Activated T-helper 1 cell treated with anti-CD3 and anti-CD28 coated beads, Interleukin-12 subunit alpha, Interleukin-12 subunit beta, Interleukin-2, Interleukin-4 antibody, amounts not matched to agents 30 ng/mL and 10 ng/mL and 1 ng/mL, durations not matched to agents 14 hours and 24 hours and 36 hours (primary cell): ENCODE results near the gene RPH3AL. TPM values are rescaled to one million over a fixed set of nuclear protein-coding genes. Genes with fewer than 3 reads are reported as not detected.

Experiments
- DNase-seq: peaks from one replicate; pipeline ENCODE4 v3.0.0; 2021; ENCODE audit warnings: low spot score
- H3K27ac Mint-ChIP-seq: one replicate; pipeline ENCODE4 v1.8.0; 2021; ENCODE audit warnings: mild to moderate bottlenecking, mixed read lengths
- H3K27me3 Mint-ChIP-seq: one replicate; pipeline ENCODE4 v1.8.0; 2022; ENCODE audit warnings: mild to moderate bottlenecking, moderate library complexity, mixed read lengths; ENCODE audit not compliant: insufficient read depth
- H3K36me3 Mint-ChIP-seq: one replicate; pipeline ENCODE4 v1.8.0; 2021; ENCODE audit warnings: low read depth, mixed read lengths
- H3K4me1 Mint-ChIP-seq: one replicate; pipeline ENCODE4 v1.8.0; 2021; ENCODE audit warnings: low read depth, mixed read lengths
- H3K4me3 Mint-ChIP-seq: one replicate; pipeline ENCODE4 v1.8.0; 2021; ENCODE audit warnings: mild to moderate bottlenecking, moderate library complexity, mixed read lengths
- H3K9me3 Mint-ChIP-seq: one replicate; pipeline ENCODE4 v1.8.0; 2021; ENCODE audit warnings: mixed read lengths
- intact Hi-C: fragments of 100-400 bp; cut with micrococcal nuclease; formaldehyde crosslinking; loops from one replicate; pipeline ENCODE4 v1.15.1; 2024
- total RNA-seq: library from RNA; stranded (reverse); gene quantifications from 2 replicates; pipeline ENCODE4 v1.2.3, GENCODE V29; 2022

RPH3AL gene
- total RNA-seq, 1 donor from 2014 or later: 2.3 TPM

DNA sequence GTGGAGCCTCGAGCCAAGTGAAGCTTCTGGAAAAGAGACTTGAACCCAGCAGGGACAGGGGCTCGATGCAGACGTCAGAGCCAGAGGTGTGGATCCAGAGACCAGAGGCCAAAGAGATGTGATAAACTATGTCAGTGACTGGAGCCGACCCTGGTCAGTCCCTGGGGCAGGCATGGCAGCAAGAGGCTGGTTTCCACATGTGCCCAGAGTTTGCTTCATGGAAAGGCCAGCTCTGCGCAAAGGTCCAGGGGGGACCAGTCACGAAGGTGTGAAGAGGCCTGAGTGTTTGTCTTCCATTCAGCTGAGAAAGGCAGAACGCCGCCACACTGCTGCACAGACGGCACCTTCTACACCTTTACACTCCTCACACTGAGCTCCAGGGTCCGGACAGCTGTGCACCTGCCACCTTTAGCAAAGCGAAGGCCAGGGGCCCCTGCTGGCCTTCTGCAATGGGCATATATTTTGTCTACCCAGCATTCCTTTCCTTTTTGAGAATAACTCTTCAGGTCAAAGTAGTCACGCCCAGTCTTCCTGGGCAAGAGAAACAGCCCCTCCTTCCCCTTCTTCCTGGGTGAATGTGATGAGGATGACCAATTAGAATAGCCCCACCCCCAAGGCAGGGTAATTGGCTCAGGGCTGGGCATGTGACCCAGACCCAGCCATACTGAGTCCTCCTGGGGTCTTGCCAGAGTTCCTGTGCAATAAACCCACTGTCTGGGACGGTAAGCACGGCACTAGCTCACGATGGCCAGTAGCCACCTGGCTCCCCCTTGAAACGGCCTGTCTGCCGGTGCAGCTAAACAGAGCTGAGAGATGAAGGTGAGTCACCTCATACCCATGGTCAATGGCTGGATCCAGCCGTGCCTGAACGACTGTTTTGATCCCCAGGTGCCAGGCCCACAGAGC lies 2.3 kb upstream of the RPH3AL start:
- intact Hi-C loops: no loop called here

DNA sequence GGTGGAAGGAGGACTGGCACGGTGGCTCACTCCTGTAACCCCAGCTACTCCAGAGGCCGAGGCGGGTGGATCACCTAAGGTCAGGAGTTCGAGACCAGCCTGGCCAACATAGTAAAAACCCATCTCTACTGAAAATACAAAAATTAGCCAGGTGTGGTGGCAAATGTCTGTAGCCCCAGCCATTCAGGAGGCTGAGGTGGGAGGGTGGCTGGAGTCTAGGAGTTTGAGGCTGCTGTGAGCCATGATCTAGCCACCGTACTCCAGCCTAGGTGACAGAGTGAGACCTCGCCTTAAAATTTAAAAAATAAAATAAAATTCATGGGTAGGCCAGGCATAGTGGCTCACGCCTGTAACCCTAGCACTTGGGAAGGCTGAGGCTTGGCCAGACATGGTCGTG lies 1.2 kb upstream of the RPH3AL start:
- intact Hi-C loops: no loop called here
- no peak overlapping the region for H3K27ac Mint-ChIP-seq
- no peak overlapping the region for H3K4me3 Mint-ChIP-seq
- H3K27me3 Mint-ChIP-seq: no peaks in the 10 kb centered on the region
- no peaks in the 10 kb centered on the region for H3K36me3 Mint-ChIP-seq
- no peaks in the 10 kb centered on the region for H3K4me1 Mint-ChIP-seq
- peaks cover 13% of the 10 kb centered on the region for H3K9me3 Mint-ChIP-seq
- no peak for DNase-seq

More for the DNA sequence above, 2.3 kb upstream of the RPH3AL start:
- DNase-seq: no peak
- peaks cover 13% of the 10 kb centered on the region for H3K9me3 Mint-ChIP-seq
- H3K27me3 Mint-ChIP-seq: no peaks in the 10 kb centered on the region
- H3K4me1 Mint-ChIP-seq: no peaks in the 10 kb centered on the region
- H3K27ac Mint-ChIP-seq: no peak overlapping the region
- no peak overlapping the region for H3K4me3 Mint-ChIP-seq
- no peaks in the 10 kb centered on the region for H3K36me3 Mint-ChIP-seq

DNA sequence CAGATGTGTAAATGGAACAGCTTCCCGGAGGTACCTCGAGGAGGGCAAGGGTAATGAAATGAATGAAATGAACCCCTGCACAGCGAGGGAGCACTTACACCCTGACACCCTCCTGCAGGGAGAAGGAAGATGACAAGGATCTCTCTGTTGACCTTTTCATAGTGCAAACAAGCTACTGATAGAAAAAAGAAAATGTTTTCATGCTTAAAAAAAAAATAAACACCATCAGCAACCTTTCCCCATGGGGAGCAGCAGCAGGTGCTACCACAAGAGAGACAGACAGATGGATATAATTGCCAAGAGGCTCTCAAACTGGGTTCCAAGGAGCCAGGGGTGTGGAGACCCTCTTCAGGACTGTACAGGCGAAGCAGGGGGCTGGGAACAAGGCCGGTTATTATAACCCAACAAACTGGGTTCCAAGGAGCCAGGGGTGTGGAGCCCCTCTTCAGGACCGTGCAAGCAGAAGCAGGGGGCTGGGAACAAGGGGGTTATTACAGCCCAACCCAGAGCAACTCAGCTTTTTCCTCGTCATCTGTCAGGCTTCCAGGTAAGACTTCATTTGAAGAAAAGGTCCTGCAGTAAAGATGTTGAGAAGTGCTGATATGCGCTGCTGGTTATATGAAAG lies 718 bp upstream of the RPH3AL start:
- intact Hi-C loops: no loop called here
- no peak for DNase-seq
- Mint-ChIP-seq H3K36me3 (no peaks in the 10 kb centered on the region), H3K9me3 (peaks cover 13% of the 10 kb centered on the region), H3K4me3 (no peak overlapping the region), H3K4me1 (no peaks in the 10 kb centered on the region), H3K27me3 (no peaks in the 10 kb centered on the region), H3K27ac (no peak overlapping the region)

DNA sequence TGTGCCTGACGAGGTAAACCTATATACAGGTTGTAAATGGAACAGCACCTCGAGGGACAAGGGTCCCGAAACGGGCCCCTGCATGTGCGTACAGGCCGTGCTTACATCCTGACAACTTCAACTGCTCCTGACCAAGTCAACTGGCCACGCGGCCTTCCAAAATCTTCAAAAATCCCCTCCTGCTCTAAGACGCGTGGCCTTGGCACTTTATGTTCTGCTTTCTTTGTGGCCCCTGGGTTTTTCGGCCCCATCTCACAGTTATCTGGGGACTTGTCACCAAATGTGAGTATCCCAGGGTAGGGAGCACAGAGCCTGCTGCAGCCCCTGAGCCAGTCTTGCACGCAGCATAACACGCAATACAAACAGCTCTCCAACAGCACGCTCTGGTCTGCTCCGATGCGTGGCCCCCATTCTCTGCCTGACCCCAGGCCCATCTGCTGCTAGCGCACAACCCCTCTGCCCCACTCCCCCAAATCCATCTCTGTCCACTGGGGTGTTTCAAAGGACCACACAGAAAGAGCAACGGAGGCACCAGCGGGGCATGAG lies 659 bp downstream of the RPH3AL start:
- intact Hi-C loops: no loop called here
- no peak overlapping the region for H3K27ac Mint-ChIP-seq
- H3K27me3 Mint-ChIP-seq: no peaks in the 10 kb centered on the region
- peaks cover 11% of the 10 kb centered on the region for H3K9me3 Mint-ChIP-seq
- DNase-seq: no peak
- H3K4me1 Mint-ChIP-seq: no peaks in the 10 kb centered on the region
- H3K36me3 Mint-ChIP-seq: no peaks in the 10 kb centered on the region
- no peak overlapping the region for H3K4me3 Mint-ChIP-seq

DNA sequence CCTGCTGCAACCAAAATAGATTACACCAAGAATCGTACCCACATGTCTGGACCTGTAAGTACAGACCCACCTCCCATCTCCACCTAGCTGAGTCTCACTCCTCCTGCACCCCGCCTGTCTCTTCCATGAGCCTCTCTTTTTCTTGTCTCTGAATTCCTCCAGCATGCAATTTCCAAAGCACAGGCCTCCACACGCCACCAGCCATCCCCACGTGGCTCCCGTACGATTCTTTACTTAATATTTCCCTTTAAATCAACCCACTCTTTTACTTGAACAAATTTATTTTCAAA lies 1.2 kb downstream of the RPH3AL start:
- intact Hi-C loops: no loop called here
- no peaks in the 10 kb centered on the region for H3K4me1 Mint-ChIP-seq
- peaks cover 5% of the 10 kb centered on the region for H3K9me3 Mint-ChIP-seq
- DNase-seq: no peak
- H3K36me3 Mint-ChIP-seq: no peaks in the 10 kb centered on the region
- H3K4me3 Mint-ChIP-seq: no peak overlapping the region
- no peak overlapping the region for H3K27ac Mint-ChIP-seq
- H3K27me3 Mint-ChIP-seq: no peaks in the 10 kb centered on the region

- peaks cover 4% of the 10 kb centered on the region for H3K9me3 Mint-ChIP-seq
- H3K4me1 Mint-ChIP-seq: no peaks in the 10 kb centered on the region
- H3K27me3 Mint-ChIP-seq: no peaks in the 10 kb centered on the region
- intact Hi-C loops: no loop called here
- H3K27ac Mint-ChIP-seq: no peak overlapping the region
- no peak for DNase-seq
- no peak overlapping the region for H3K4me3 Mint-ChIP-seq
- H3K36me3 Mint-ChIP-seq: no peaks in the 10 kb centered on the region
These were observed 1.7 kb downstream of the RPH3AL start for GRCh38 chr17:350706-351448.

GRCh38 chr17:349666-350065 lies 2.9 kb downstream of the RPH3AL start:
- Mint-ChIP-seq H3K27me3 (no peaks in the 10 kb centered on the region), H3K27ac (no peak overlapping the region), H3K4me3 (no peak overlapping the region), H3K36me3 (no peaks in the 10 kb centered on the region), H3K4me1 (no peaks in the 10 kb centered on the region), H3K9me3 (peaks cover under 1% of the 10 kb centered on the region)
- intact Hi-C loops: no loop called here
- no peak for DNase-seq

DNA sequence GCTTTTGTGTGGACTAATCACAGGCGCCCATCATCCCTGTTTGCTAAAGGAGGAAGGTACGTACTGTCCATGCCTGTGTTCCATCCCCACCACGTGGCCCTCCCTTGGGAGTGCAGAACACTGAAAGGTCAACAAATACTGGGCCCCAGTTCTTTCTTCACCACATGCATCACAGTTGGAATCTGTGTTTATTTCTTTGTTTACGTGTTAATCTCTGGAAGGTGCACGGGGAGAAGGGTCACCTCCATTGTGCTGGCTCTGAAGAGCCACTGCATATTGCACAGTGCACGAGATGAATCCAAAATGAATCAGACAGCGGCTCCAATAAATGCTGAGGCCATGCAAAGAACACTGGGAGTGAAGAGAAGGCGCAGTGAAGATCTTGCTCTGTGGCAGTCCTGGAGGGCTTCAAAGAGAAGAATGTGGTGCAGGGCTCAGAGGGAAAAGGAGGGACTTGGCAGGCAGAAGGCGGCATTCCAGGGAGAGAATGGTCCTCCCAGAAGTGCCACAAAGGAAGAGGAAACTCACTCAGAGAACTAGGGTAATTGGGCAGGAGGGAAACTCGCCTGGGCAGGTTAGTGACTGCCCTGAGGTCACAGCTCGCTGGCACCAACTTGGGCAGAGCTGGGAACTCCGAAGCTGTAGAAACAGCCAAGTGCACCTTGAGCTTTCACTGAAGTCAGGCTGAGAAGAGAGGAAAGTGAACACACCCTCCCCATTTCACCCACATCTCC lies 3.7 kb downstream of the RPH3AL start:
- no peak for DNase-seq
- intact Hi-C loops: no loop called here
- H3K9me3 Mint-ChIP-seq: peaks cover 8% of the 10 kb centered on the region
- H3K27me3 Mint-ChIP-seq: no peaks in the 10 kb centered on the region
- no peaks in the 10 kb centered on the region for H3K36me3 Mint-ChIP-seq
- H3K27ac Mint-ChIP-seq: no peak overlapping the region
- H3K4me1 Mint-ChIP-seq: no peaks in the 10 kb centered on the region
- no peak overlapping the region for H3K4me3 Mint-ChIP-seq

- no peak overlapping the region for H3K27ac Mint-ChIP-seq
- no peaks in the 10 kb centered on the region for H3K27me3 Mint-ChIP-seq
These were observed 4.6 kb downstream of the RPH3AL start for GRCh38 chr17:348012-348411.

GRCh38 chr17:347309-347899 lies 5.2 kb downstream of the RPH3AL start:
- Mint-ChIP-seq H3K4me3 (no peak overlapping the region), H3K4me1 (no peaks in the 10 kb centered on the region), H3K9me3 (peaks cover 9% of the 10 kb centered on the region), H3K27ac (no peak overlapping the region), H3K36me3 (no peaks in the 10 kb centered on the region), H3K27me3 (no peaks in the 10 kb centered on the region)
- no peak for DNase-seq
- intact Hi-C loops: no loop called here

More at GRCh38 chr17:348012-348411, 4.6 kb downstream of the RPH3AL start:
- DNase-seq: no peak
- no peak overlapping the region for H3K4me3 Mint-ChIP-seq
- H3K36me3 Mint-ChIP-seq: no peaks in the 10 kb centered on the region
- intact Hi-C loops: no loop called here
- no peaks in the 10 kb centered on the region for H3K4me1 Mint-ChIP-seq
- peaks cover 9% of the 10 kb centered on the region for H3K9me3 Mint-ChIP-seq

DNA sequence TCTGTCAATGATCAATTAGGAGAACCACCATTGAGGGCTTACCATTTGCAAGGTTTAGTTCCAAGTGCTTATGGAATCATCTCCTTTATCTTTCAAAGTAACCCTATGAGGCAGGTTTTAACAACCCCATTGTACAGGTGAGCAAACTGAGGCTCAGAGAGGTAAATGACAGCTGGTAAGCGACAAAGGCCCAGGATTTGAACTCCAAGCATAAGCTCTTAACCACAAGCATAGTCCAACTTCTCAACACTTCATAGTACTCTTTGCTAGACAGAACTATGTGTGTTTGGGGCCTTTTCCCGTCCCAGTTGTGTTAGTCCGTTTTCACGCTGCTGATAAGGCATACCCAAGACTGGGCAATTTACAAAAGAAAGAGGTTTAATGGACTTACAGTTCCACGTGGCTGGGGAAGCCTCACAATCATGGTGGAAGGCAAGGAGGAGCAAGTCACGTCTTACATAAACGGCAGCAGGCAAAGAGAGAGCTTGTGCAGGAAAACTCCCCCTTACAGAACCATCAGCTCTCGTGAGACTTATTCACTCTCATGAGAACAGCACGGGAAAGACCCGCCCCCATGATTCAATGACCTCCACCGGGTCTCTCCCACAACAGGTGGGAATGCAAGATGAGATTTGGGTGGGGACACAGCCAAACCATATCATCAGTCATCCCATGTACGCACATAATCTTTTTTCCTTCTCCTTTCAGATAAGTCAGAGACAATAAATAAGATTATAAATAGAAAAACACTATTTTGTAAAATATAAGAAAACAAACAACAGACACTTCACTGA lies 6.4 kb downstream of the RPH3AL start:
- no peak overlapping the region for H3K27ac Mint-ChIP-seq
- intact Hi-C loops: no loop called here
- H3K27me3 Mint-ChIP-seq: no peaks in the 10 kb centered on the region
- H3K4me3 Mint-ChIP-seq: no peak overlapping the region
- peaks cover 9% of the 10 kb centered on the region for H3K9me3 Mint-ChIP-seq
- H3K36me3 Mint-ChIP-seq: no peaks in the 10 kb centered on the region
- no peaks in the 10 kb centered on the region for H3K4me1 Mint-ChIP-seq
- DNase-seq: no peak

- DNase-seq: no peak
- intact Hi-C loops: no loop called here
- Mint-ChIP-seq H3K4me1 (no peaks in the 10 kb centered on the region), H3K27me3 (no peaks in the 10 kb centered on the region), H3K36me3 (no peaks in the 10 kb centered on the region), H3K27ac (no peak overlapping the region), H3K9me3 (peaks cover 9% of the 10 kb centered on the region), H3K4me3 (no peak overlapping the region)
These were observed 7.3 kb downstream of the RPH3AL start for GRCh38 chr17:345261-345660.
